HTR-8/SVneo (cell line): Measurements from ENCODE around the gene TMEM200A.

ENCODE experiments used
- DNase-seq: peaks from one replicate; pipeline ENCODE4 v3.0.0; 2011; ENCODE audit warnings: low spot score, mixed read lengths; ENCODE audit not compliant: insufficient read length
- FAIRE-seq: peaks from 2 replicates; lab custom pipeline; 2011; peaks lifted over from hg19 to GRCh38; lab: Jason Lieb, UNC

TMEM200A gene

DNA sequence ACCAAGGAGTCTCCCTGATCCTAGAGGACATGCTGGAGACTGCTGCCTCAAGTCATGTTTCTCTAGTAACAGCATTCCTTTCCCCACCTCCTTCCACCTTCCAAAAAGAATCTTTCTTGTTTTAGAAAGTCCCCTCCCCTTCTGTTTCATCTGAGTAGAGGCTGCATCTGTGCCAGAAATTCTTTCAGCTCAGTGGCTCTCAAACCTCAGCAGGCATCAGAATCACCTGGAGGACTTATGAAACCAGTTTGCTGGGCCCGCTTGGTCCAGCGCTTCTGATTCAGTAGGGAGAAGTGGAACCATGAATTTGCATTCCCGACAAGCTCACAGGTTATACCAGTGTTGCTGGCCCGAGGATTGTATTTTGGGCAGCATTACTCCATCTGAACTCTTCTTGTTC lies 55.1 kb downstream of the TMEM200A start:
- DNase-seq (no peak), FAIRE-seq (no peak)

DNA sequence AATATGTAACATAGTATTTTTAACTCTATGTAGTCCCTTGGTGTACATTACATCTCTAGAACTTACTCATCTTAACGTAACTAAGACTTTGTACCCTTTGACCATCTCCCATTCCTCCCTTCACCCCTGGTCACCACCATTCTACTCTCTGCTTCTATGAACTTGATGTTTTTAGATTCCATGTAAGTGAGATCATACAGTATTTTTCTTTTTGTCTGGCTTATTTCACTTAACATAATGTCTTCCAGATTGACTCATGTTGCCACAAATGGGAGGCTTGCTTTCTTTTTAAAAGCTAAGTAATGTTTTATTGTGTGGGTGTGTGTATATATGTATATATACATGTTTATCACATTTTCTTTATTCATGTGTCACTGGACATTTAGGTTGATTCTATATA lies 55.8 kb downstream of the TMEM200A start:
- FAIRE-seq (no peak), DNase-seq (no peak)

DNA sequence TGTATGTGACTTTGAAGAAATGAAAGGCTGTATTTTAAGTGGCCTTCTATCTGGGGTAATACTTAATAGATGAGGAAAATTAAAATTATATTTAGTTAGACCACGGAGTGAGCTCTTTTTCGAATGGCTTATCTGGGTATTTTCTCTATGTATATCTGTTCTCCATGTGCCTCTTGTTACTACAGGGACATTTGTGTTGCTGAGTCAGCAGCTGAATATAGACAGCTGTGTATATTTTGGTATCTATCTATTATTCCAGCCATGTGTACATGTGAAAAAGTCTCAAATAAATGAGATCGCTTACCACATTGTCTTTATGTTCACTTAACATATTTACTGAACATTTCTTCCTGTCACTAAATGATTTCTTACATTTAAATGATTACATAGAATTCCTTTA lies 57.2 kb downstream of the TMEM200A start:
- no peak for DNase-seq

DNA sequence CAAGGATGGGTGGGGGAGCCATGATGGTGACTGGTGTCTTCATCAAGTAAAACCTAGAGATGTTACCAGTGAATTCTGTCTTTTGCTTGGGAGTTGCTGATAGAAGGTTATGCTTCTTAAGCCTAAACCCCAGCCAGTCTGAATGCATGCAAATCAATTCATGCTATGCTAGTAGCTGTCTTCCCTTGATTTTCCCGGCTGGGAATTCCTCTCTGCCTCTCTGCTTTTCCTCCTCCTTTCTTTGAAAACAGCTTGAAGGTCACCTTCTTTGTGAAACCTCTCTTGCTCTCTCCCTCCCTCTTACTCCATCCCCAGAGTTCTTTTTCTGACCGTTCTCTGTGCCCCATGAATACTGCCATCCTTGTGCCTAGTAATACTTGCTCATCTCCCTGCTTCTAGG lies 58.9 kb downstream of the TMEM200A start:
- FAIRE-seq, result no peak
- DNase-seq, result no peak

More for the DNA sequence above, 57.2 kb downstream of the TMEM200A start:
- FAIRE-seq, result no peak

DNA sequence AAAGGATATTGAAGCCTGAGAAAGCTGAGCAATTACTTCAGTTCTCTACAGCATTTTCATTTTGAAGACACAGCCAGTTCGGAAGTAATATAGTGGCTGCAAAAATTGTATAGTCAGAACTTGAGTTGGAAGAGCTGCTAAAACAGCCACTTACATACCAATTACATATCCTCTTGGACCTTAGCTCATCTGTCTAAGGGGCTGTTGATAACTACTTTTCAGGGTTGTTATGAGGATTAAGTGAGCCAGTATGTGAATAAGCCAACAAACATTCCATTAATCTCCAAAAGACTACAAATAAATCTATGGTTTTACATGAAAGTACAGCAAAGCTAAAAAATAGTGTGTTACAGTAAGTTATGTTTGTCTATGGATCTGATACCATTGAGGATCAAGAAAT lies 59.7 kb downstream of the TMEM200A start:
- DNase-seq (no peak), FAIRE-seq (no peak)

- DNase-seq (no peak), FAIRE-seq (no peak)
Measured at GRCh38 chr6:130426066-130426721, 60.4 kb downstream of the TMEM200A start.

DNA sequence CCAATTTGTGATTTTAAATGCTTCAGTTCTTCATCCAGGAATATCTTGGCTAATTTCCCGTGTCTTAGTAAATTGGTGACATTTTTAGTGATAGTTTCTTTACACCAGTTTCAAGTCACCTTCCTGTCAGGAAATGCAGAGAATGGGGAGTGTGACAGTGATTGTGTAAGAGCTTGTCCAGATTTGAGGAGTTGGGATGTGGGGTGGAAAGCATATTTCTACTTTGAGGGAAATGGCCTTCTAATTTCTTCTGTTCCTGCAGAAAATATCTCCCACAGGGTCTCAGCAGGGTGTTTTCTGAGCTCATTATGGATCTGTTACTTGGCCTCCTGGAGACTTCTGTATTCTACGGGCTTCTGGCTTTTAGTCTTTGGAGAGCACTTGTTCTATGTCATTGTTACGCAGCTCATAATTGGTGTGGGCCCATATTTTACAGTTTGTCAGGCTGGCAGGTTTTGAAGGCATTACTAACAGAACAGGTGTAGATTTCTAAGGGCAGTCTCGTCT lies 65.6 kb downstream of the TMEM200A start:
- FAIRE-seq (no peak), DNase-seq (no peak)

- DNase-seq, result no peak
- FAIRE-seq, result no peak
Measured at GRCh38 chr6:130432838-130433237, 67.0 kb downstream of the TMEM200A start.

GRCh38 chr6:130434174-130434873 lies 68.5 kb downstream of the TMEM200A start:
- peak; percentile 6 for DNase-seq
- no peak for FAIRE-seq

DNA sequence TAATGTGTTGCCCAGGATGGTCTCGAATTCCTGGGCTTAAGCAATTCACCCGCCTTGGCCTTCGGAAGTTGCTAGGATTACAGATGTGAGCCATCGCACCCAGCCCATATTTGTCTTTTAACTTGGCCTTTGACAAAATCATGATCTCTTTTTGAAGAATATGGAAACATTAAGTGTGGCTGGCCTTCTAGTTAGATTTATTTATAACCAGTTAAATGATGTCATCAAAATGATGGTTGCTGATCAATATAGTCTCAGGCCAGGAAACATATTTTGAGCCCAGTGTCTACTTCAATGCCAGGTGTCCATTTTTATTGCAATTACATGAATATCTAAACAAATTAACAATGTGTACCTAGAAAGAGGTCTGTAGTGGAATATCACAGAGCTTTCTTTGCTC lies 69.4 kb downstream of the TMEM200A start:
- FAIRE-seq (no peak), DNase-seq (no peak)

- no peak for DNase-seq
- no peak for FAIRE-seq
Measured at GRCh38 chr6:130437961-130438360, 72.1 kb downstream of the TMEM200A start.

DNA sequence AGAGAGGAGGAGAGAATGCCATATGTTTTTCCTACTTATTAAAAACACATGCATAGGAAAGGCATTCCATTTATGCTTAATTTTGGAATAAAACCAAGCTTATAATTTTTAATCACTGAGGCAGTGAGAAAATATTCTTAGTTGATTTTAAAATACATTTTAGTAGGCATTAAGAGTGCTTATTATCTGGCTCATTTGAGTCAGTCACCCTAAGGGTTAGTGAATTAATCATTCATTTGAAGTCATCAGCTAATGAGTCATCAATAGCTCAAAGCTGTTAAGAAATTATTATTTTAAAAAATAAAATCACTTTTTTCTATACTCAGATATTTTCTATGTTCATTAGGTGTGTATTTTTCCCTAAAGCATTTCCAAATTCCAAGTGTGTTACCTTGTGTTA lies 81.6 kb downstream of the TMEM200A start:
- DNase-seq (no peak), FAIRE-seq (no peak)

- no peak for FAIRE-seq
Measured at GRCh38 chr6:130452336-130452735, 86.5 kb downstream of the TMEM200A start.

DNA sequence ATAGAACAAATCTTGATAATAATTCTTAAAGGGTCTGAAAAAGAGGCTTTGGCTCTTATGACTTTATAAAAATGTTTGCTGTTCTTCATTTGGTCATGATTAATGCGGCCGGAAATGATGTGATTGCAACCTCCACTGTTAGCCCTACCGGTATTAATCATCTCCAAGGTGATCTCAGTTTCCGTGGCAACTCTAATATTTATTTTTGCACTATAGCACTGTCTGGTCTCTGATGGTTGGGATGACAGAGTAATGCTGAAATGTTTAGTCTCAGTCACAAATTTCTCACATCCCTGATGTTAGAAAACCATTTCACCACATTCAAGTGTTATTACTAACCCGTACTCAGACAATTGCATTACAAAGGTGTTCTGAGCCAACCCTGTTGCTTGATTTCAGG lies 87.4 kb downstream of the TMEM200A start:
- FAIRE-seq (no peak), DNase-seq (peak; percentile 3)

More at GRCh38 chr6:130452336-130452735, 86.5 kb downstream of the TMEM200A start:
- no peak for DNase-seq

DNA sequence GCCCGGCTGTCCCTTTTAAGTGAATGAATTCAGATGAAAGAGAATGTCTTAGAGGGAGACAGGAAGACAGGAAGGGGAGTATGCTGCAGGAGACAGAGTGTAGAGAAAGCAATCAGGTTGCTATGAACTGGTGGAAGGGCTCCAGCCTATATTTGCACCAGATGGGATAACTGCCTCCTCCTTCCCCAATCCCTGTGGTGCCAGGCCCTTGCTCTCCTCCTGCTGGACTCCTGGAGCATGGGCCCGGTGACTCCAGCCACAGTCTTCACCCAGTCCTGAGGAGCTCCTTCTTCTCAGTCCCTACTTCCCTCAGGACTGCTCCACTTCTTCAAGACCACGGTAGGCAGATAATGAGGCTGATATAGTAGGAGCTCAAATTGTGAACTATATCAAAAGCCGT lies 91.8 kb downstream of the TMEM200A start:
- FAIRE-seq, result no peak
- no peak for DNase-seq

DNA sequence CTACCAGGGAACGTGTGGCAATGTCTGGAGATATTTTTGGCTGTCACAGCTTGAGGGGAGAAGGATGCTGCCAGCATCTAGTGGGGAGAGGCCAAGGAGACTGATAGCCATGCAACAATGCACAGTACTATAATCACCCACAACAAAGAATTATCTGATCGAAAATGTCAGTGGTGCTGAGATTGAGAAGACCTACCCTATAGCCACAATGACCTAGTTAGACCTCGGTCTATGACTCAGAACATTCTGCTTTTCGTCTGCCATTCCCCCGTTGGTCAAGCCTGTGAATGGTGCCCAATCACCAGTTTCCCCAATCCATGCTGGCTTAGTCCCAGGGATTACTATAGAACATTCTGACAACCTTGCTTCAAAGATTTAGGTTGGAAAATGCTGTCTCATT lies 93.5 kb downstream of the TMEM200A start:
- no peak for FAIRE-seq

GRCh38 chr6:130460934-130461333 lies 95.1 kb downstream of the TMEM200A start:
- no peak for FAIRE-seq
- no peak for DNase-seq

More for the DNA sequence above, 93.5 kb downstream of the TMEM200A start:
- DNase-seq, result no peak

GRCh38 chr6:130466052-130466747 lies 100.4 kb downstream of the TMEM200A start:
- FAIRE-seq, result no peak
- no peak for DNase-seq

GRCh38 chr6:130466748-130467061 lies 100.9 kb downstream of the TMEM200A start:
- no peak for DNase-seq
- no peak for FAIRE-seq

- FAIRE-seq (no peak), DNase-seq (no peak)
Measured at GRCh38 chr6:130467146-130468050, 101.6 kb downstream of the TMEM200A start.
